ENCODE data around the gene PGP. TPM values are rescaled to one million over a fixed set of nuclear protein-coding genes. Genes with fewer than 3 reads are reported as not detected.
A peak's percentile ranks its signal among the peaks of the same experiment; 100 is the strongest.

PGP gene
- polyA plus RNA-seq, 2 of the 4 experiments (the other 2 are of a cell fraction), result 13.9 to 33.7 TPM

GRCh38 chr16:2196162-2196980 is 18.3 kb downstream of the PGP start, which contains the start of gene CASKIN1:
Gene CASKIN1, minus strand, starts transcription at chr16:2196605. Its CDS starts 173 bp downstream, at chr16:2196432.
- Histone ChIP-seq H3K4me2 (peak within 1 kb of the TSS; percentile 97), H3K4me3 (peak within 1 kb of the TSS; percentile 58), H3K27ac (peak within 1 kb of the TSS; percentile 56 to 86), H3K9me3 (no peaks in the 10 kb centered on the region), H3K4me1 (peaks cover 18% of the 10 kb centered on the region)
- ChIA-PET POLR2A (interaction anchor here (0.6 to 2.0 kb wide), 3 partner anchors 30 to 41 kb away, joined by 3 to 17 read pairs (median 5); partner anchors contain the start of gene TRAF7), CTCF (interaction anchor here (0.5 to 5.0 kb wide), 8 partner anchors 11 to 304 kb away, joined by 3 to 33 read pairs (median 14); partner anchors contain the start of genes BRICD5 and ECI1)
- ATAC-seq (peak in 1 of 2 experiments; percentile 42; a peak in 3 of 6 replicates), DNase-seq (ENCODE audit: low read depth in 1 of 2, low spot score in 1 of 2) (no peak), FAIRE-seq (no peak)
- no CpG with 5 or more reads among the region's 129 CpGs for WGBS (ENCODE audit: missing lambda C conversion rate)
- TF ChIP-seq CBX8 (IDR thresholded peaks at IDR 0.05) (no peak), TP53 (CRISPR knock-in tag; IDR thresholded peaks at IDR 0.05) (no peak), ELK1 (IDR thresholded peaks at IDR 0.05; ENCODE audit: low read depth, low read length) (no peak), ZC3H11A (IDR thresholded peaks at IDR 0.05) (no peak), HOXB5 (CRISPR knock-in tag; IDR thresholded peaks at IDR 0.05) (no peak)

- no peaks in the 10 kb centered on the region for H3K9me3 ChIP-seq
- H3K4me1 ChIP-seq, result peaks cover 18% of the 10 kb centered on the region
- 37% methylated on average over 25 of the region's 49 CpGs for WGBS (ENCODE audit: missing lambda C conversion rate)
- DNase-seq (ENCODE audit: low read depth in 1 of 2, low spot score in 1 of 2) (no peak), FAIRE-seq (no peak), ATAC-seq (peak; percentile 26 to 60)
- peak overlapping the region; percentile 58 for H3K4me3 ChIP-seq
- ChIA-PET POLR2A (interaction anchor here (0.6 to 2.0 kb wide), 7 partner anchors 10 to 407 kb away, joined by 3 to 17 read pairs (median 5); partner anchors contain the start of genes ECI1, MLST8, PGP and TRAF7), CTCF (interaction anchor here (0.7 to 5.0 kb wide), 25 partner anchors 9 to 305 kb away, joined by 3 to 33 read pairs (median 7); partner anchors contain the start of genes BRICD5, ECI1 and MLST8)
- peak overlapping the region; percentile 97 for H3K4me2 ChIP-seq
- H3K27ac ChIP-seq, result peak overlapping the region; percentile 56 to 86; a peak in 5 of 6 replicates
- TF ChIP-seq, protein P1, sequence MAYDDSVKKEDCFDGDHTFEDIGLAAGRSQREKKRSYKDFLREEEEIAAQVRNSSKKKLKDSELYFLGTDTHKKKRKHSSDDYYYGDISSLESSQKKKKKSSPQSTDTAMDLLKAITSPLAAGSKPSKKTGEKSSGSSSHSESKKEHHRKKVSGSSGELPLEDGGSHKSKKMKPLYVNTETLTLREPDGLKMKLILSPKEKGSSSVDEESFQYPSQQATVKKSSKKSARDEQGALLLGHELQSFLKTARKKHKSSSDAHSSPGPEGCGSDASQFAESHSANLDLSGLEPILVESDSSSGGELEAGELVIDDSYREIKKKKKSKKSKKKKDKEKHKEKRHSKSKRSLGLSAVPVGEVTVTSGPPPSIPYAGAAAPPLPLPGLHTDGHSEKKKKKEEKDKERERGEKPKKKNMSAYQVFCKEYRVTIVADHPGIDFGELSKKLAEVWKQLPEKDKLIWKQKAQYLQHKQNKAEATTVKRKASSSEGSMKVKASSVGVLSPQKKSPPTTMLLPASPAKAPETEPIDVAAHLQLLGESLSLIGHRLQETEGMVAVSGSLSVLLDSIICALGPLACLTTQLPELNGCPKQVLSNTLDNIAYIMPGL (CRISPR knock-in tag; IDR thresholded peaks at IDR 0.05; ENCODE audit: borderline replicate concordance), result no peak
- TF ChIP-seq, protein P2, sequence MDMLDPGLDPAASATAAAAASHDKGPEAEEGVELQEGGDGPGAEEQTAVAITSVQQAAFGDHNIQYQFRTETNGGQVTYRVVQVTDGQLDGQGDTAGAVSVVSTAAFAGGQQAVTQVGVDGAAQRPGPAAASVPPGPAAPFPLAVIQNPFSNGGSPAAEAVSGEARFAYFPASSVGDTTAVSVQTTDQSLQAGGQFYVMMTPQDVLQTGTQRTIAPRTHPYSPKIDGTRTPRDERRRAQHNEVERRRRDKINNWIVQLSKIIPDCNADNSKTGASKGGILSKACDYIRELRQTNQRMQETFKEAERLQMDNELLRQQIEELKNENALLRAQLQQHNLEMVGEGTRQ (IDR thresholded peaks at IDR 0.05), result no peak
- TF ChIP-seq NR3C1 (IDR thresholded peaks at IDR 0.05), result no peak
- no peak for TF ChIP-seq RAD21 (conservative IDR thresholded peaks at IDR 0.05 in 1 of 2, IDR thresholded peaks at IDR 0.05 in 1 of 2)
- TF ChIP-seq MAZ (IDR thresholded peaks at IDR 0.05; ENCODE audit: borderline replicate concordance, low read depth, low read length), result no peak
- TF ChIP-seq JUNB (IDR thresholded peaks at IDR 0.05), result no peak
- TF ChIP-seq, protein P3, sequence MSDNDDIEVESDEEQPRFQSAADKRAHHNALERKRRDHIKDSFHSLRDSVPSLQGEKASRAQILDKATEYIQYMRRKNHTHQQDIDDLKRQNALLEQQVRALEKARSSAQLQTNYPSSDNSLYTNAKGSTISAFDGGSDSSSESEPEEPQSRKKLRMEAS (IDR thresholded peaks at IDR 0.05), result no peak; the same call in 1 of the 2 replicates
- no peak for TF ChIP-seq ZNF302 (CRISPR knock-in tag; IDR thresholded peaks at IDR 0.05)
- TF ChIP-seq CHD2 (IDR thresholded peaks at IDR 0.05; ENCODE audit: low read length, partially characterized antibody), result no peak
- no peak for TF ChIP-seq EHMT2 (IDR thresholded peaks at IDR 0.05; ENCODE audit: low read depth)
- no peak for TF ChIP-seq HOXA7 (CRISPR knock-in tag; IDR thresholded peaks at IDR 0.05)
- TF ChIP-seq PBX3 (IDR thresholded peaks at IDR 0.05), result no peak
- no peak for TF ChIP-seq FOXS1 (CRISPR knock-in tag; IDR thresholded peaks at IDR 0.05)
- no peak for TF ChIP-seq BCL3 (IDR thresholded peaks at IDR 0.05)
- TF ChIP-seq, protein P4, sequence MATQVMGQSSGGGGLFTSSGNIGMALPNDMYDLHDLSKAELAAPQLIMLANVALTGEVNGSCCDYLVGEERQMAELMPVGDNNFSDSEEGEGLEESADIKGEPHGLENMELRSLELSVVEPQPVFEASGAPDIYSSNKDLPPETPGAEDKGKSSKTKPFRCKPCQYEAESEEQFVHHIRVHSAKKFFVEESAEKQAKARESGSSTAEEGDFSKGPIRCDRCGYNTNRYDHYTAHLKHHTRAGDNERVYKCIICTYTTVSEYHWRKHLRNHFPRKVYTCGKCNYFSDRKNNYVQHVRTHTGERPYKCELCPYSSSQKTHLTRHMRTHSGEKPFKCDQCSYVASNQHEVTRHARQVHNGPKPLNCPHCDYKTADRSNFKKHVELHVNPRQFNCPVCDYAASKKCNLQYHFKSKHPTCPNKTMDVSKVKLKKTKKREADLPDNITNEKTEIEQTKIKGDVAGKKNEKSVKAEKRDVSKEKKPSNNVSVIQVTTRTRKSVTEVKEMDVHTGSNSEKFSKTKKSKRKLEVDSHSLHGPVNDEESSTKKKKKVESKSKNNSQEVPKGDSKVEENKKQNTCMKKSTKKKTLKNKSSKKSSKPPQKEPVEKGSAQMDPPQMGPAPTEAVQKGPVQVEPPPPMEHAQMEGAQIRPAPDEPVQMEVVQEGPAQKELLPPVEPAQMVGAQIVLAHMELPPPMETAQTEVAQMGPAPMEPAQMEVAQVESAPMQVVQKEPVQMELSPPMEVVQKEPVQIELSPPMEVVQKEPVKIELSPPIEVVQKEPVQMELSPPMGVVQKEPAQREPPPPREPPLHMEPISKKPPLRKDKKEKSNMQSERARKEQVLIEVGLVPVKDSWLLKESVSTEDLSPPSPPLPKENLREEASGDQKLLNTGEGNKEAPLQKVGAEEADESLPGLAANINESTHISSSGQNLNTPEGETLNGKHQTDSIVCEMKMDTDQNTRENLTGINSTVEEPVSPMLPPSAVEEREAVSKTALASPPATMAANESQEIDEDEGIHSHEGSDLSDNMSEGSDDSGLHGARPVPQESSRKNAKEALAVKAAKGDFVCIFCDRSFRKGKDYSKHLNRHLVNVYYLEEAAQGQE (IDR thresholded peaks at IDR 0.05), result no peak
- TF ChIP-seq ESRRA (IDR thresholded peaks at IDR 0.05; ENCODE audit: borderline replicate concordance, low read length), result no peak
- TF ChIP-seq RFX5 (IDR thresholded peaks at IDR 0.05), result no peak
Measured at GRCh38 chr16:2195322-2196161, 19.1 kb downstream of the PGP start.
